NCI-H526 (cell line): ENCODE results near the gene B3GAT2.

Experiments used
- DNase-seq, 2 experiments: peaks; one replicate each; lab custom pipeline; 2025; lab: John Stamatoyannopoulos, UW

Gene B3GAT2

DNA sequence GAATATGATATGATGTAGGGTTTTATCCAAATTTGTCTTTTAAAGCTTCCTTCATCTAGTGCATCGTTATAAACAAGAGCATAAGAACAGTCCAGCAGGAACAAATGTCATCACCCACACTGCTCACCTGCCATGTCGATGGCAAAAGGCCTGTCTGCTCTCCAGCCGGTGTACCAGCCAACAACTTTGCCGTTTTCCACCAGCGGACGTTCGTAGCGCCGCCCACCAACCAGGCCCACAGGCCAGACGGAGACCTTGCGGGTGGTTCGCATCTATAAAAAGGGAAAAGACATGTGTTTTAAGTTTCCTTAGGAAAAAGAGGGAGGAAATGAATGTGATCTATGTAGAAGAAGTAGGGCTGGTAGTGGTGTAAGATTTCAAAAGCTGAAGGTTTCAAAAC, 62.9 kb downstream of the B3GAT2 start:
- DNase-seq: no peak

GRCh38 chr6:70889270-70889669, 67.6 kb downstream of the B3GAT2 start:
- DNase-seq: no peak

- no peak for DNase-seq
Observed at GRCh38 chr6:70886661-70887060, 70.2 kb downstream of the B3GAT2 start.

- no peak for DNase-seq
Observed at GRCh38 chr6:70886071-70886470, 70.8 kb downstream of the B3GAT2 start.

DNA sequence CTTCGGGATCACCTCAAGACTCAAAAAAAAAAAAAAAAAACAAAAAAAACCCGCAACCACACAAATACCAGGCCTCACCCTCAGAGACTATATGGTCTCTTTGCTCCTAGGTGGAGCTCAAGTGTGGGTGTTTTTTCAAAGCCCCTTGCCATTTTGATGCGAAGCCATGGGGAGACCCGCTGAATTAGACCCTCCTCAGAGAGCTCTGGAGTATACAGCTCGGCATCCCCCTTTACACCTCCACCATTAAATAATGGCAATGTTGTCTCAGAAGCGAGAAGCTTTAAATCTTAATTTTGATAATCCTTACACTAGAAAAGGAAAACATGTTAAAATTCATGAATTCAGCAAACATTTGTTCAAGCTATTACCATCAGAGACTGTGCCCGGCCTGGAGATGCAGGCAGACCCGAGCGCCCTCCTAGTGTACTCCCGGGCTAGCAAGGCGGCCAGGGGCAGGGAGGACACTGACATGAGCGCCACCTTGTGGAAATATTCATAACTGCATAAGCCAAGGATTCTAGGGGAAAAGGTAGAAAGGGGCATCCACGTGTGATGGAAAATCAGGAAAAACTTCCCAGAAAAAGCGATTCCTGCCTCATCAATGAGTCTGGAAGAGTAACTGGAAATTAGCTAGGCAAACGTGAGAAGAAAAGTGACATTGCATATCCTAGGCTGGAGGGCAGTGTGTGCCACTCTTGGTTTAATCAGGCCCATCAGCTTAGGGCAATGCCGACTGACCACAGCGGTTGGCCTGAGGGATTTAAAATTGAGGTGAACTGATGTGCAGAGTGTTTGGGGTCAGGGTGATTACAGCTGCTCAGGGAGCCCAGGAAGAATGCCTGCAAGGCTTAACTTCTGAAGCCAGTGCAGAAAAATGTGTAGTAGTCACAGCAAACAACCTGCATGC, 72.5 kb downstream of the B3GAT2 start:
- DNase-seq: peak; percentile 34 to 80

GRCh38 chr6:70879496-70879895, 77.4 kb downstream of the B3GAT2 start:
- no peak for DNase-seq

DNA sequence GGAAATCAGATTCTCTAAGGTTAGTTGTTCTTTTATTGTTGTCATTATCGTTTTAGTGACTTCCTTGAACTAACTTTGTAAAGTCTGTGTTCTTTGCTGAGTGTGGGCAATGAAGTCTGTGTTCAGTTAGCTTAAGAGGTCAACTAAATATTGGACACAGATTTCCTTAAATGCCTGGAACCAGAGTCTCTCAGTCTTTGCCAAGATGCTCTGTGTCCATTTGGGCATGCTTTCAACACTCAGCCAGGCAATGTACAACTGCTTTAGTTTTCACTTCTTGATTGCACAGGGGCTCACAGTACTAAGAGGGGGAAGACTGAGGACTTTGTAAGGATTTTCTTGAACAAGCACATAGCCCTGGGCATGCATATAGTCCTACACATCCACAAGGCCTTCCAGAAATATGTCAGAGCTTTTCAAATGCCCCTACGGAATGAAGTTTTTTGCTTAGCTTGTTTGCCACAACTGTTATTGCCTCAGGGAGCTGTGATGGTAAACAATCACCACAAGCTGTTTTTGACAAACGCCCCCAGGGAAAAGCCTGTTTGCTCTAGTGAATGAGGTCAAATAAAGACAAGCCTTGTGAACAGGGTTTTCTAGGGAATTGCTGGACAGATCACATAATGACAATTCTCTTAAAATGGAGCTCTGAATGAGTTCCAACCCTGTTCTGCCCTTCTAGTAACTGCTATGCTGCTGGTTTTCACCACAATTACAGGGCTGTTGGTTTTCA, 82.5 kb downstream of the B3GAT2 start:
- DNase-seq: no peak

GRCh38 chr6:70872469-70872868, 84.4 kb downstream of the B3GAT2 start:
- no peak for DNase-seq

DNA sequence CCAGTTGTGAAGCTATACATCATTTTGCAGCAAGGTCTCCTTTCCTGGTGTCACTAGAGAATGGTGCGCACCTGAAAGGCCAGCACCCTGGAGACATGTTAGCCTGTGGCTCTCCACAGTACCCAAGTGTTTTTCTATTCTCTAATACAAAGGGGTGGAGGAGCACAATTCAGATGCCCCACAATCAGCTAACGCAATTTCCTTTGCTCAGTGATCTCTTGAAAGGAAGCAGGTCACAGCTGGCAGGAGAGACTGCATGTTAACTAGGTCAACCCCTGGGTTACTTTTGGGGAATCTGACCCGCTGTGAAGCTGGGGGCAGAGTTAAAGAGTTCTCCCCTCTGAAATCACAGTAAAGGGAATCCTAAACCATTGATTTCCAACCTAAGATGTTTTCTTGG, 92.5 kb downstream of the B3GAT2 start:
- no peak for DNase-seq

DNA sequence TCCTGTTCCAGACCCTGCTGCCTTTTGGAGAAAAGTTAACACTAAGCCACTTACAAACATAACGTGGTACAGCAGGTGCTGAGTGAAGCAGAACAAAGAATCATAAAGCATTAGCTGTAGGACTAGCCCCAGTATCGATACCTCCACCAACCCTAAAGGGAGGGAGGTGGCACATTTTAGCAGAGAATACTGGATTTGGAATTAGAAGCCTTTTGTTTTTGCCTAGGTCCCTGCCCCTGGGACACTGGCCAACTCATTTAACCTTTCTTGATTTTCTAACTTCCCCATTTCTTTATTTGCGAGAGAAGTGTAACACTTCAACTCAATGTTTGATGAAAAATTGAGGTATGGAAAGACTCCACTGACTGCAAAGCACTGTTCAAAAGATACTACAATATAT, 93.5 kb downstream of the B3GAT2 start:
- no peak for DNase-seq

DNA sequence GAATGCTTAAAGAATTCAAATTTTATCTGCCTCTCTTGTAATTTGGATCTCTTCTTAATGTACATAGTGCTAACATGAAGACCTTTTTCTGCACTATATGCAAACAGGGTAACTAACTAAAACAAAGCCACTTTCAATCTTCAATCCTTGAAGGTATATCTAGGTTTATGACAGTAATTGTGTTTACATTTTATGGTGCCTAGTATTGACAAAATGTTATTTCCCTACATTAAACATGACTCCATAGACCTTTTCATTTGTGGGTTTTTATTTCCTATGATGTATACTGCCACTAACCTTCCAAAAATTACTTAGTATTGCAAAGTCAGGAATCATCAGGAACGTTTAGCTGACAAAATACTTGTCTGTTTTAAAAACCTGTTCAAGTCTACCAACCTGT, 95.9 kb downstream of the B3GAT2 start:
- no peak for DNase-seq

DNA sequence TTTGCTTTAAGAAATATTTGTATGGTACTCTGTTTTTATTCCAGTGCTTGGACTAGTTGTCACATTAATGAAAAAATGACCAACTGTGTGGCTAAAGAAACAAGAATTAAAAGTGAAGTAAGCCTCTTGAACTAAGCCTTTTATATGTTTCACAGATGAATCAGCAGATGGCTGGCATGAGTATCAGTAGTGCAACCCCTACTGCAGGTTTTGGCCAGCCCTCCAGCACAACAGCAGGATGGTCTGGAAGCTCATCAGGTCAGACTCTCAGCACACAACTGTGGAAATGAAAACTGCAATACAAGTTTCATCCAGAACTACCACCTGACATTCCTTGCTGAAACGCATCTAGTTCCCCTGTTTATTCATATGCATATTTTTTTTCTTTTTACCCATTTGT, 96.8 kb downstream of the B3GAT2 start:
- no peak for DNase-seq

DNA sequence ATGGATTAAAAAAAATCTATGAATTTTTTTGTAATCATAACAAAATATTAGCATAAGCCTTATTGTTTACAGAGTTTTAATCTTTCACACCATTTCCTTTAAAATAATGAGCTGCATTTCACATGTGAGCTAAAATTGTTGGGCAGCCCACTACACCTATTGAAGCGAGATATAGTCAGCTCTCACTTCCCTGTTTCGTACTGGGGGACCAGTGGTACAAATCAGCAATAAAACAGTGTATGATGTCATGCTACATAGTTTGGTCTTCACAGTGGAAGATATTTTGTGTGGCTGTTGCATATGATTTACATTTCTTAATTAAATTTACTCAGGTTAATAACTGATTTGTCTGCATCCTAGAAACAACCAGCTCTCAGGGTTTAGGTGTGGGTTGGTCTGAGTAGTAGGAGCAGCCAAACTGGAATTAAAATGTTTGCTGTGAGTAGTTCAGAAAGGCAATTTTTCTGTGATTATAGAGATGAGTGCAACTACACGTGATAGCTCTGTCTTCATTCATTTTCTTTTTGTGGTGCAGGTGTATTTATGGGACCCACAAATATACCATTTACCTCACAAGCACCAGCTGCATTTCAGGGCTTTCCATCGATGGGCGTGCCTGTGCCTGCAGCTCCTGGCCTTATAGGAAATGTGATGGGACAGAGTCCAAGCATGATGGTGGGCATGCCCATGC, 99.3 kb downstream of the B3GAT2 start:
- DNase-seq: no peak

GRCh38 chr6:70852667-70853246, 104.1 kb downstream of the B3GAT2 start:
- DNase-seq: no peak

DNA sequence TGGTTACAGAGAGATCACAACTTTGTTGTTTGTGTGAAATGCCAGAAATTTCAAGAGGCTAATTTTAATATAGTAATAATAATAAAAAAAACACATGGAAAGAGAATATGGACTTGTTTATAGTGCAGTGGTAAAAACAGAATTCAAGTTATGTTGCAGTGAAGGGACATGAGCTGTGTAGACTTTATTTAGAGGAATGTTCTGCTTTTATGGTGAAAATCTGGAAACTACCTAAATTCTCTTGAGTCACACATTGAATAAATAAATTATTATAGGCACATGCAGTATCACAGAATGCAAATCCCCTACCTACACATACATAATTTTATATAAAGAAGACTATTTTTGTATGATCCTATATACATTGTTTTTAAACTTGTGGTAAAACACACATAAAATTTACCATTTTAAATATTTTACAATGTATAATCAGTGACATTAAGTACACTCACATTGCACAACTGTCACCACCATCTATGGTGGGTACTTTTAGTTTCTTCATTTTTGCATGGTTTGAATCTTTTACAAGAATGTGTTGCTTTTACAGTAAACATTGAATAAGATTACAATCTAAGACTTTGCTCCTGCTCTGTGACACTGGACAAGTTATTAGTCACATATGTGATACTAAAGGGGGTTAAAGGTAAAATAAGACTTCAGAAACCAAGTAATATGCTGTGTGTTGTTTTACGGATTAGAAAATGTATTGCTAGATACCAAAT, 107.4 kb downstream of the B3GAT2 start:
- no peak for DNase-seq

GRCh38 chr6:70847106-70848084, 109.5 kb downstream of the B3GAT2 start:
- DNase-seq: no peak

- no peak for DNase-seq
Observed at GRCh38 chr6:70846207-70846835, 110.5 kb downstream of the B3GAT2 start.

DNA sequence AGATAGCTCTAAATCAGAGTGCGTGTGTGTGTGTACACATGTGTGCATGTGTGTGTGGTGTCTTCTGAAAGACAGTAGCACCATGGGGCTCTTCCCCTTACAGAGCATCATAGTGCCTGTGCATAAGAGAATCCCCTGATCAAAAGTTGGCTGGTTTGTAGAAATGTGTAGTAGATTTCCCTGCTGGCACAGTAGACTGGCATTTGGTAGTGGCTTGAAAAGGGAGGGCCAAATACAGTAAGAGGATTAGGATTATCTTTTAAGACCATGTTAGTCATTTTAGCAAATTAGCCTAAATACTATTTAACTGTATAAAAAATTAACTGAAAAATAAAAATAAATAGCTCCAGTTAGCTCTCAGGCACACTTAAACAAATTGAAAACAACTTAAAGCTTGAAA, 112.6 kb downstream of the B3GAT2 start:
- DNase-seq: no peak

GRCh38 chr6:70843328-70843918, 113.4 kb downstream of the B3GAT2 start:
- DNase-seq: no peak

DNA sequence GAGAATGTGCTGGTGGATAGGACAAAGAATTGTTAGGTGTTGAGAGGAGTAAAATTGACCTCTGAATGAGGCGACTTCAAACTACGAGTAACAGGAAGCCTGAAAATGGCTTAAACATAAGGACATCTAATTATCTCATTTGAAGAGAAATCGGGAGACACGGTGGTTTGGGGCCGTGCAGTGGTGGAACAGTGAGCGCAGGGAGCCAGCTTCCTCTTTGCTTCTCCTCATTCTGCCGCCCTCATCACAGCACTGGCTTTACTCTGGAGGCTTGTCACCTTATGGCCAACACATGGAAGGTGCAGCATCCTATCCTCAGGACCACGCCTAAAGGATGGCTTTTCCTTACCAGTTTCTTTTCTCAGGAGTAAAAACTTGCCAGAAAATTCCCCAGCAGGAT, 114.3 kb downstream of the B3GAT2 start:
- no peak for DNase-seq
